NCI-H748 (cell line): Measurements from ENCODE around the gene PEX3.
"Not testable (repeated sequence)": the region's sequence is repeated elsewhere in the genome, so short reads cannot be mapped to it uniquely, and the experiment has no call there.

ENCODE experiments used
- DNase-seq: peaks from one replicate; lab custom pipeline; 2025; ENCODE audit not compliant: unreplicated experiment; lab: John Stamatoyannopoulos, UW

The PEX3 gene

GRCh38 chr6:143505537-143505936 lies 54.9 kb downstream of the PEX3 start:
- DNase-seq = no peak

- no peak for DNase-seq
Measured at GRCh38 chr6:143506199-143506598, 55.6 kb downstream of the PEX3 start.

GRCh38 chr6:143506620-143507019 lies 56.0 kb downstream of the PEX3 start:
- DNase-seq = no peak

GRCh38 chr6:143507358-143508145 lies 56.9 kb downstream of the PEX3 start:
- no peak for DNase-seq

GRCh38 chr6:143510326-143510725 lies 59.7 kb downstream of the PEX3 start:
- DNase-seq = not testable (repeated sequence)

GRCh38 chr6:143510991-143511891 lies 60.6 kb downstream of the PEX3 start, which contains the start of gene FUCA2:
FUCA2 (minus strand) TSS chr6:143511720; CDS start chr6:143511634, 86 bp downstream.
- peak; percentile 77 for DNase-seq

GRCh38 chr6:143513410-143513809 lies 62.8 kb downstream of the PEX3 start:
- DNase-seq = peak; percentile 92

GRCh38 chr6:143515061-143515760 lies 64.6 kb downstream of the PEX3 start:
- no peak for DNase-seq

GRCh38 chr6:143515766-143516355 lies 65.3 kb downstream of the PEX3 start:
- DNase-seq = no peak

- DNase-seq = no peak
Measured at GRCh38 chr6:143516690-143517446, 66.3 kb downstream of the PEX3 start.

GRCh38 chr6:143517447-143517773 lies 66.8 kb downstream of the PEX3 start:
- DNase-seq = no peak

GRCh38 chr6:143522039-143522600 lies 71.5 kb downstream of the PEX3 start:
- no peak for DNase-seq

GRCh38 chr6:143525356-143525755 lies 74.8 kb downstream of the PEX3 start:
- no peak for DNase-seq

- no peak for DNase-seq
Measured at GRCh38 chr6:143527677-143528076, 77.1 kb downstream of the PEX3 start.

- no peak for DNase-seq
Measured at GRCh38 chr6:143528164-143528811, 77.7 kb downstream of the PEX3 start.

- DNase-seq = no peak
Measured at GRCh38 chr6:143529095-143529494, 78.5 kb downstream of the PEX3 start.

- no peak for DNase-seq
Measured at GRCh38 chr6:143531720-143532499, 81.3 kb downstream of the PEX3 start.

- DNase-seq = no peak
Measured at GRCh38 chr6:143535189-143535614, 84.6 kb downstream of the PEX3 start.

GRCh38 chr6:143536461-143536865 lies 85.9 kb downstream of the PEX3 start:
- no peak for DNase-seq
